HepG2 (cell line): Measurements from ENCODE around the gene MKRN1. TPM values are rescaled to one million over a fixed set of nuclear protein-coding genes. Genes with fewer than 3 reads are reported as not detected.

Source experiments
- ATAC-seq: fragments of 200-7000 bp; cut with Tn5 transposase; 3 replicates; pipeline ENCODE4 v1.9.1; 2020; ENCODE audit warnings: mild to moderate bottlenecking, moderate library complexity
- BruUV-seq: library from RNA; stranded (reverse); fragments of 400-500 nt; replicated peaks from 2 replicates; lab custom pipeline; 2021; lab: Mats Ljungman, UMichigan
- CTCF ChIA-PET: fragments of 300-600 bp; formaldehyde crosslinking; extraction: SDS; loops from one replicate; lab custom pipeline; 2021; ENCODE audit warnings: low total read pairs, inconsistent platforms, low intra/inter-chr PET ratio; lab: Yijun Ruan, JAX
- POLR2A ChIA-PET: fragments of 350-600 bp; sonication (Branson Sonifier 250); formaldehyde crosslinking; loops from one replicate; lab custom pipeline; 2020; ENCODE audit warnings: antibody characterized with exemption, inconsistent platforms; lab: Yijun Ruan, JAX
- DNase-seq: peaks from one replicate; pipeline ENCODE4 v3.0.0-alpha.2; 2015; ENCODE audit warnings: low spot score
- FAIRE-seq: peaks from 3 replicates; lab custom pipeline; 2011; peaks lifted over from hg19 to GRCh38; lab: Jason Lieb, UNC
- H2AFZ ChIP-seq: one replicate; pipeline ENCODE4 v1.6.1; 2011; ENCODE audit warnings: low read length, inconsistent platforms
- H3K27ac ChIP-seq: fragments of 300-600 bp; 3 replicates; pipeline ENCODE4 v1.8.0; 2011; ENCODE audit warnings: mixed run types, mild to moderate bottlenecking, mixed read lengths, low read length, inconsistent platforms; ENCODE audit not compliant: insufficient read depth; ENCODE audit errors: extremely low read length
- H3K27me3 ChIP-seq, 2 experiments: fragments of 200-600 bp in 1 of 2; 2 replicates in 1 of 2; 3 replicates in 1 of 2; pipeline versions ENCODE4 v1.6.0 to v1.8.0; 2011; ENCODE audit warnings: low read length in 2 of 2, mild to moderate bottlenecking in 2 of 2, moderate library complexity in 2 of 2, inconsistent platforms in 1 of 2; ENCODE audit not compliant: insufficient read depth in 2 of 2, control insufficient read depth in 1 of 2
- H3K36me3 ChIP-seq, 2 experiments: fragments of 200-600 bp in 1 of 2; replicated peaks in 1 of 2; 2 replicates in 1 of 2; 3 replicates in 1 of 2; pipeline versions ENCODE4 v1.5.1 to v1.8.0; 2011; ENCODE audit warnings: low read length in 2 of 2, inconsistent platforms in 1 of 2; ENCODE audit not compliant: insufficient read depth in 2 of 2, control insufficient read depth in 1 of 2
- H3K4me1 ChIP-seq: 2 replicates; pipeline ENCODE4 v1.5.1; 2012; ENCODE audit warnings: low read length, inconsistent platforms; ENCODE audit not compliant: insufficient read depth
- H3K4me2 ChIP-seq: 2 replicates; pipeline ENCODE4 v1.6.0; 2011; ENCODE audit warnings: low read depth, low read length, inconsistent platforms
- H3K4me3 ChIP-seq, 3 experiments: fragments of 200-600 bp in 1 of 3; sonication (generic), shearing (Covaris generic) in 1 of 3; replicated peaks in 1 of 3; 2 replicates each; pipeline ENCODE4 v1.5.1; 2011 to 2016; ENCODE audit warnings: low read length in 3 of 3, inconsistent platforms in 2 of 3, low read depth in 2 of 3, mild to moderate bottlenecking in 2 of 3, control low read depth in 1 of 3, mixed read lengths in 1 of 3; ENCODE audit not compliant: insufficient read depth in 1 of 3
- H3K79me2 ChIP-seq: one replicate; pipeline ENCODE4 v1.6.1; 2011; ENCODE audit warnings: low read length, inconsistent platforms; ENCODE audit not compliant: insufficient read depth
- H3K9ac ChIP-seq: 2 replicates; pipeline ENCODE4 v1.6.0; 2011; ENCODE audit warnings: mild to moderate bottlenecking, low read depth, low read length, inconsistent platforms; ENCODE audit not compliant: insufficient read depth
- H3K9me3 ChIP-seq: 2 replicates; pipeline ENCODE4 v1.5.1; 2012; ENCODE audit warnings: mild to moderate bottlenecking, low read length
- H4K20me1 ChIP-seq: 2 replicates; pipeline ENCODE4 v1.6.0; 2011; ENCODE audit warnings: inconsistent platforms, mild to moderate bottlenecking, low read length, moderate library complexity; ENCODE audit not compliant: insufficient read depth
- BHLHE40 ChIP-seq: IDR thresholded peaks from 2 replicates; pipeline ENCODE4 v1.6.1; 2011; ENCODE audit warnings: low read length, improper control_type of control experiment
- ELK4 ChIP-seq: sonication (generic); formaldehyde crosslinking; IDR thresholded peaks from 2 replicates; pipeline ENCODE4 v1.9.0; 2021; ENCODE audit warnings: missing genetic modification reagents, borderline replicate concordance
- FOXP4 ChIP-seq: sonication (generic); formaldehyde crosslinking; IDR thresholded peaks from 2 replicates; pipeline ENCODE4 v1.4.0; 2020; ENCODE audit warnings: missing genetic modification reagents
- HHEX ChIP-seq: IDR thresholded peaks from 2 replicates; pipeline ENCODE4 v1.6.1; 2016; ENCODE audit warnings: control low read depth
- KLF12 ChIP-seq: sonication (generic); formaldehyde crosslinking; IDR thresholded peaks from 2 replicates; pipeline ENCODE4 v1.4.0; 2020; ENCODE audit warnings: missing genetic modification reagents, borderline replicate concordance
- NFE2L2 ChIP-seq: fragments of 150-350 bp; IDR thresholded peaks from 2 replicates; pipeline ENCODE4 v1.6.1; 2014; ENCODE audit warnings: low read length
- ZNF33A ChIP-seq: sonication (generic); formaldehyde crosslinking; IDR thresholded peaks from 2 replicates; pipeline ENCODE4 v1.5.1; 2020; ENCODE audit warnings: missing genetic modification reagents, mild to moderate bottlenecking, moderate library complexity, borderline replicate concordance
- ZNF619 ChIP-seq: sonication (generic); formaldehyde crosslinking; IDR thresholded peaks from 2 replicates; pipeline ENCODE4 v1.4.0; 2020; ENCODE audit warnings: mild to moderate bottlenecking, missing genetic modification reagents
- ZNF788 ChIP-seq: sonication (generic); formaldehyde crosslinking; IDR thresholded peaks from 2 replicates; pipeline ENCODE4 v1.5.0; 2020; ENCODE audit warnings: mild to moderate bottlenecking, missing genetic modification reagents, borderline replicate concordance
- WGBS: methylation state at CpG from one replicate; pipeline ENCODE4 v1.1.6; 2017; ENCODE audit warnings: low lambda C conversion rate; 5-methylcytosine and 5-hydroxymethylcytosine counted together
- in situ Hi-C: cut with HindIII; loops from 2 replicates; pipeline ENCODE4 v1.10.0; 2017; ENCODE audit warnings: low pct_unique_long_range_greater_than_20kb; ENCODE audit not compliant: extremely low pct_ligation_motif_present
- intact Hi-C: fragments of 100-400 bp; cut with micrococcal nuclease; formaldehyde crosslinking; loops from one replicate; pipeline ENCODE4 v1.10.0; 2022; ENCODE audit not compliant: unreplicated experiment
- polyA plus RNA-seq, 8 experiments: library from polyadenylated mRNA; depleted of rRNA in 3 of 8; stranded (reverse) in 7 of 8; unstranded in 1 of 8; fragments of >200 nt; fragmentation: Illumina TruSeq in 4 of 8; extraction: Trizol in 4 of 8; gene quantifications; 2 replicates each; pipeline versions ENCODE4 v1.2.1 to v1.2.3, GENCODE V29; 2011 to 2016; ENCODE audit warnings: low read depth in 4 of 8, missing spikeins in 1 of 8, mixed read lengths in 1 of 8; ENCODE audit not compliant: insufficient read depth in 1 of 8
- total RNA-seq, 5 experiments: library from RNA; depleted of rRNA; stranded (reverse); fragments of >200 nt; fragmentation: Illumina TruSeq; extraction: Trizol; gene quantifications; 2 replicates each; pipeline ENCODE4 v1.2.3, GENCODE V29; 2016; ENCODE audit warnings: low read depth in 1 of 5

Gene MKRN1
- total and polyA plus RNA-seq, 2 of the 13 experiments (the other 11 are each of a cell fraction or from before 2014, with no cell fraction given), result 28.5 to 32.8 TPM

GRCh38 chr7:140447841-140448240 lies 31.5 kb downstream of the MKRN1 start:
- POLR2A ChIA-PET, result no interaction called here
- H3K9me3 ChIP-seq, result no peaks in the 10 kb centered on the region
- intact Hi-C loops, result no loop called here
- H3K4me2 ChIP-seq, result no peak overlapping the region
- no peak overlapping the region for H2AFZ ChIP-seq
- H3K36me3 ChIP-seq, result no peaks in the 10 kb centered on the region
- no peaks in the 10 kb centered on the region for H4K20me1 ChIP-seq
- no peak overlapping the region for H3K9ac ChIP-seq
- TF ChIP-seq ZNF619 (CRISPR knock-in tag) (no peak), KLF12 (no peak), ELK4 (no peak), BHLHE40 (no peak), ZNF33A (CRISPR knock-in tag) (no peak)
- no peak overlapping the region for H3K4me3 ChIP-seq
- no peaks in the 10 kb centered on the region for H3K79me2 ChIP-seq
- CTCF ChIA-PET, result no interaction called here
- no peaks in the 10 kb centered on the region for H3K27me3 ChIP-seq
- H3K4me1 ChIP-seq, result peaks cover 9% of the 10 kb centered on the region
- BruUV-seq, result no TSS peak
- in situ Hi-C loops, result no loop called here
- no peak overlapping the region for H3K27ac ChIP-seq
- WGBS, result 92% methylated on average over 7 of the region's 7 CpGs
- ATAC-seq, result no peak
- no peak for FAIRE-seq
- DNase-seq, result no peak

- WGBS, result 91% methylated on average over 11 of the region's 11 CpGs
- Histone ChIP-seq H3K27me3 (no peaks in the 10 kb centered on the region), H3K79me2 (no peaks in the 10 kb centered on the region), H3K4me1 (peaks cover 9% of the 10 kb centered on the region), H3K27ac (no peak overlapping the region), H4K20me1 (no peaks in the 10 kb centered on the region), H2AFZ (no peak overlapping the region), H3K4me2 (no peak overlapping the region), H3K4me3 (no peak overlapping the region), H3K9ac (no peak overlapping the region), H3K36me3 (no peaks in the 10 kb centered on the region), H3K9me3 (no peaks in the 10 kb centered on the region)
- POLR2A ChIA-PET, result no interaction called here
- no peak for DNase-seq
- ATAC-seq, result peak; percentile 26; the same call in 2 of the 3 replicates
- intact Hi-C loops (no loop called here), in situ Hi-C loops (no loop called here)
- BruUV-seq, result no TSS peak
- TF ChIP-seq NFE2L2 (no peak), HHEX (CRISPR knock-in tag) (no peak), ZNF788 (CRISPR knock-in tag) (no peak), FOXP4 (no peak)
- no peak for FAIRE-seq
- CTCF ChIA-PET, result no interaction called here
Measured at GRCh38 chr7:140446467-140446866, 32.8 kb downstream of the MKRN1 start.
